Right cardiac atrium (tissue), 5 donors: ENCODE measurements around the gene STK11. TPM values are rescaled to one million over a fixed set of nuclear protein-coding genes. Genes with fewer than 3 reads are reported as not detected.

Source experiments
- ATAC-seq, 2 donors: fragments of 200-7000 bp; cut with Tn5 transposase; one replicate each; pipeline versions ENCODE4 v1.8.0 to v1.9.1; 2020; ENCODE audit warnings: moderate library complexity in 2 of 2, mild to moderate bottlenecking in 1 of 2
- DNase-seq, 3 donors: peaks; one replicate each; pipeline ENCODE4 v3.0.0-alpha.2; 2020
- H3K27ac ChIP-seq: one replicate; pipeline ENCODE4 v1.5.1; 2013; ENCODE audit warnings: mild to moderate bottlenecking, low read length, control low read depth, moderate library complexity
- H3K27me3 ChIP-seq: one replicate; pipeline ENCODE4 v1.6.1; 2013; ENCODE audit not compliant: control insufficient read depth, insufficient read depth
- H3K4me1 ChIP-seq: one replicate; pipeline ENCODE4 v1.6.1; 2013; ENCODE audit warnings: low read length; ENCODE audit not compliant: control insufficient read depth, insufficient read depth
- H3K4me3 ChIP-seq: one replicate; pipeline ENCODE4 v1.5.1; 2013; ENCODE audit warnings: low read length, control low read depth
- H3K9me3 ChIP-seq: one replicate; pipeline ENCODE4 v1.6.1; 2013; ENCODE audit warnings: low read length; ENCODE audit not compliant: control insufficient read depth
- WGBS: extraction: QIAGEN DNeasy Blood & Tissue Kit; methylation state at CpG from one replicate; pipeline ENCODE4 v1.1.7; 2013; 5-methylcytosine and 5-hydroxymethylcytosine counted together
- intact Hi-C, 4 donors: fragments of 100-400 bp; cut with DNase I; formaldehyde crosslinking; loops; one replicate each; pipeline versions ENCODE4 v1.11.0 to v1.14.0; 2022 to 2023
- polyA plus RNA-seq: library from polyadenylated mRNA; stranded (reverse); fragments of 200-250 nt; gene quantifications from one replicate; pipeline ENCODE4 v1.2.3, GENCODE V29; 2013
- total RNA-seq, 4 donors: library from RNA; stranded (reverse); fragmentation: NEBNext Ultra II Directional; extraction: Animal tissue kit (Norgen Biotek cat#: 25700); gene quantifications; one replicate each; pipeline ENCODE4 v1.2.1, GENCODE V29; 2021
- donor health status: healthy with polysubstance abuse.
- donor health status: DM: no; HTN: yes; CAD: no.
- donor health status: DM: no; HTN: no; CAD: no.
- donor health status: DM: no; HTN: yes; CAD: no; lungs with severe emphysema.
- donor health status: DM: yes; HTN: yes; CAD: no.

The STK11 gene
- total and polyA plus RNA-seq, 5 donors = 56.9 to 64.5 (median 57.8) TPM

- intact Hi-C loops = no loop called here
- ATAC-seq (peak; percentile 1 to 75), DNase-seq (peak in 1 of 3 donors; percentile 82)
- H3K4me1 ChIP-seq = peaks cover 8% of the 10 kb centered on the region
- WGBS = 8% methylated on average over 43 of the region's 43 CpGs
- H3K9me3 ChIP-seq = no peaks in the 10 kb centered on the region
- peak overlapping the region; percentile 46 for H3K27ac ChIP-seq
- H3K27me3 ChIP-seq = no peaks in the 10 kb centered on the region
- peak overlapping the region; percentile 70 for H3K4me3 ChIP-seq
These were observed 70.5 kb downstream of the STK11 start for GRCh38 chr19:1275976-1276627.

- intact Hi-C loops = no loop called here
- no peaks in the 10 kb centered on the region for H3K9me3 ChIP-seq
- no peak for DNase-seq
- ATAC-seq = no peak
- no peaks in the 10 kb centered on the region for H3K27me3 ChIP-seq
- H3K4me3 ChIP-seq = no peak overlapping the region
- no peak overlapping the region for H3K27ac ChIP-seq
- 72% methylated on average over 10 of the region's 10 CpGs for WGBS
- peaks cover 7% of the 10 kb centered on the region for H3K4me1 ChIP-seq
These were observed 71.0 kb downstream of the STK11 start for GRCh38 chr19:1276628-1277022.

GRCh38 chr19:1277061-1277460 lies 71.5 kb downstream of the STK11 start:
- Histone ChIP-seq H3K9me3 (no peaks in the 10 kb centered on the region), H3K4me3 (no peak overlapping the region), H3K27me3 (no peaks in the 10 kb centered on the region), H3K4me1 (peaks cover 7% of the 10 kb centered on the region), H3K27ac (no peak overlapping the region)
- intact Hi-C loops = no loop called here
- no peak for DNase-seq
- no peak for ATAC-seq
- WGBS = 93% methylated on average over 15 of the region's 15 CpGs

Other genes with a start within 250 kb of the STK11 start
- 10 to 100 TPM; 12.2 to 24.0 (median 15.8) TPM for gene WDR18, start 221.4 kb upstream of the STK11 start, total RNA-seq
- 22.5 TPM for gene WDR18, start 221.4 kb upstream of the STK11 start, polyA plus RNA-seq
- under 1 TPM in 1 of 4 donors, not detected in 3; 0.06 TPM for gene GRIN3B, start 205.4 kb upstream of the STK11 start, total RNA-seq
- not detected for gene GRIN3B, start 205.4 kb upstream of the STK11 start, polyA plus RNA-seq
- 100 to 1,000 TPM; 127 to 161 (median 143) TPM for gene TMEM259, start 184.7 kb upstream of the STK11 start, total RNA-seq
- gene TMEM259, start 184.7 kb upstream of the STK11 start, polyA plus RNA-seq = 164 TPM
- not detected for gene RNU6-2, start 184.3 kb upstream of the STK11 start, total RNA-seq
- gene RNU6-2, start 184.3 kb upstream of the STK11 start, polyA plus RNA-seq = not detected
- 10 to 100 TPM; 57.4 to 75.9 (median 63.8) TPM for gene CNN2, start 179.2 kb upstream of the STK11 start, total RNA-seq
- 52.1 TPM for gene CNN2, start 179.2 kb upstream of the STK11 start, polyA plus RNA-seq
- 10 to 100 TPM in 1 of 4 donors, 1 to 10 TPM in 3; 7.3 to 10.4 (median 8.7) TPM for gene ABCA7, start 165.7 kb upstream of the STK11 start, total RNA-seq
- gene ABCA7, start 165.7 kb upstream of the STK11 start, polyA plus RNA-seq = 9.1 TPM
- 10 to 100 TPM in 1 of 4 donors, 1 to 10 TPM in 3; 7.7 to 10.4 (median 9.2) TPM for gene ARHGAP45, start 138.6 kb upstream of the STK11 start, total RNA-seq
- gene ARHGAP45, start 138.6 kb upstream of the STK11 start, polyA plus RNA-seq = 5.9 TPM
- gene POLR2E, start 110.4 kb upstream of the STK11 start, total RNA-seq = 100 to 1,000 TPM; 110 to 145 (median 131) TPM
- gene POLR2E, start 110.4 kb upstream of the STK11 start, polyA plus RNA-seq = 179 TPM
- 100 to 1,000 TPM; 300 to 374 (median 359) TPM for gene GPX4, start 101.8 kb upstream of the STK11 start, total RNA-seq
- gene GPX4, start 101.8 kb upstream of the STK11 start, polyA plus RNA-seq = 713 TPM
- 10 to 100 TPM; 18.0 to 44.5 (median 20.5) TPM for gene SBNO2, start 31.5 kb upstream of the STK11 start, total RNA-seq
- 13.4 TPM for gene SBNO2, start 31.5 kb upstream of the STK11 start, polyA plus RNA-seq
- 1 to 10 TPM in 3 of 4 donors, under 1 TPM in 1; 0.89 to 2.2 (median 1.5) TPM for gene CBARP, start 32.2 kb downstream of the STK11 start, total RNA-seq
- gene CBARP, start 32.2 kb downstream of the STK11 start, polyA plus RNA-seq = 0.97 TPM
- gene ATP5F1D, start 36.0 kb downstream of the STK11 start, total RNA-seq = 100 to 1,000 TPM; 490 to 706 (median 622) TPM
- gene ATP5F1D, start 36.0 kb downstream of the STK11 start, polyA plus RNA-seq = 660 TPM
- gene MIDN, start 42.8 kb downstream of the STK11 start, total RNA-seq = 100 to 1,000 TPM in 1 of 4 donors, 10 to 100 TPM in 3; 50.2 to 123 (median 62.4) TPM
- 45.6 TPM for gene MIDN, start 42.8 kb downstream of the STK11 start, polyA plus RNA-seq
- gene CIRBP, start 63.6 kb downstream of the STK11 start, total RNA-seq = 100 to 1,000 TPM; 288 to 417 (median 333) TPM
- gene CIRBP, start 63.6 kb downstream of the STK11 start, polyA plus RNA-seq = 370 TPM
- 10 to 100 TPM; 15.9 to 18.1 (median 17.0) TPM for gene FAM174C, start 69.8 kb downstream of the STK11 start, total RNA-seq
- 25.3 TPM for gene FAM174C, start 69.8 kb downstream of the STK11 start, polyA plus RNA-seq
- gene EFNA2, start 80.1 kb downstream of the STK11 start, total RNA-seq = not detected
- gene EFNA2, start 80.1 kb downstream of the STK11 start, polyA plus RNA-seq = not detected
- 100 to 1,000 TPM; 209 to 294 (median 259) TPM for gene NDUFS7, start 178.1 kb downstream of the STK11 start, total RNA-seq
- 437 TPM for gene NDUFS7, start 178.1 kb downstream of the STK11 start, polyA plus RNA-seq
- 10 to 100 TPM; 49.2 to 76.2 (median 66.4) TPM for gene GAMT, start 195.8 kb downstream of the STK11 start, total RNA-seq
- 124 TPM for gene GAMT, start 195.8 kb downstream of the STK11 start, polyA plus RNA-seq
- 10 to 100 TPM; 78.7 to 92.1 (median 85.0) TPM for gene DAZAP1, start 201.8 kb downstream of the STK11 start, total RNA-seq
- 65.3 TPM for gene DAZAP1, start 201.8 kb downstream of the STK11 start, polyA plus RNA-seq
- 100 to 1,000 TPM; 635 to 772 (median 696) TPM for gene RPS15, start 232.6 kb downstream of the STK11 start, total RNA-seq
- 1,857 TPM for gene RPS15, start 232.6 kb downstream of the STK11 start, polyA plus RNA-seq
- under 1 TPM; 0.45 to 0.88 (median 0.68) TPM for gene APC2, start 244.3 kb downstream of the STK11 start, total RNA-seq
- gene APC2, start 244.3 kb downstream of the STK11 start, polyA plus RNA-seq = 0.61 TPM